Activated CD4-positive, alpha-beta T cell treated with anti-CD3 and anti-CD28 coated beads for 48 hours (primary cell): Measurements from ENCODE around the gene SPG7.
"Not testable (repeated sequence)": the region's sequence is repeated elsewhere in the genome, so short reads cannot be mapped to it uniquely, and the experiment has no call there.

Experiments used
- DNase-seq: peaks from one replicate; pipeline ENCODE4 v3.0.0-alpha.2; 2020

The SPG7 gene

GRCh38 chr16:89582614-89583196 lies 74.5 kb downstream of the SPG7 start:
- no peak for DNase-seq

- DNase-seq: no peak
These were observed 75.1 kb downstream of the SPG7 start for GRCh38 chr16:89583197-89583894.

- no peak for DNase-seq
These were observed 75.9 kb downstream of the SPG7 start for GRCh38 chr16:89583895-89584644.

- no peak for DNase-seq
These were observed 76.8 kb downstream of the SPG7 start for GRCh38 chr16:89584768-89585549.

GRCh38 chr16:89586218-89586617 lies 78.0 kb downstream of the SPG7 start:
- DNase-seq: no peak

- DNase-seq: peak; percentile 31
These were observed 78.7 kb downstream of the SPG7 start for GRCh38 chr16:89586853-89587252.

GRCh38 chr16:89587676-89588075 lies 79.5 kb downstream of the SPG7 start:
- DNase-seq: not testable (repeated sequence)

- no peak for DNase-seq
These were observed 80.4 kb downstream of the SPG7 start for GRCh38 chr16:89588413-89589109.

GRCh38 chr16:89589241-89589926 lies 81.2 kb downstream of the SPG7 start:
- DNase-seq: no peak

- no peak for DNase-seq
These were observed 85.6 kb downstream of the SPG7 start for GRCh38 chr16:89593841-89594240.

- no peak for DNase-seq
These were observed 87.3 kb downstream of the SPG7 start for GRCh38 chr16:89595330-89596060.

GRCh38 chr16:89596061-89596689 lies 88.0 kb downstream of the SPG7 start:
- DNase-seq: no peak

GRCh38 chr16:89596957-89597649 lies 88.9 kb downstream of the SPG7 start:
- no peak for DNase-seq

GRCh38 chr16:89598199-89598598 lies 90.0 kb downstream of the SPG7 start:
- DNase-seq: no peak

- peak; percentile 66 for DNase-seq
These were observed 91.3 kb downstream of the SPG7 start for GRCh38 chr16:89599451-89599858.

GRCh38 chr16:89599902-89600301 lies 91.7 kb downstream of the SPG7 start:
- no peak for DNase-seq

- DNase-seq: no peak
These were observed 92.2 kb downstream of the SPG7 start for GRCh38 chr16:89600427-89600826.

GRCh38 chr16:89600956-89601355 lies 92.8 kb downstream of the SPG7 start:
- DNase-seq: no peak

GRCh38 chr16:89601906-89602272 lies 93.7 kb downstream of the SPG7 start:
- no peak for DNase-seq

- DNase-seq: peak; percentile 78
These were observed 94.2 kb downstream of the SPG7 start for GRCh38 chr16:89602273-89602951.
